Astrocyte (in vitro differentiated cells and primary cell): ENCODE results near the gene ADCY5. TPM values are rescaled to one million over a fixed set of nuclear protein-coding genes. Genes with fewer than 3 reads are reported as not detected.

Experiments used
- DNase-seq: peaks from one replicate; pipeline ENCODE4 v3.0.0-alpha.2; 2010; ENCODE audit warnings: low read depth
- FAIRE-seq: peaks from 2 replicates; lab custom pipeline; 2011; peaks lifted over from hg19 to GRCh38; lab: Jason Lieb, UNC
- H2AFZ ChIP-seq: 2 replicates; pipeline ENCODE4 v1.6.0; 2012; ENCODE audit warnings: low read depth, low read length, inconsistent platforms
- H3K27ac ChIP-seq: 2 replicates; pipeline ENCODE4 v1.5.1; 2011; ENCODE audit warnings: low read depth, low read length, inconsistent platforms
- H3K27me3 ChIP-seq: 2 replicates; pipeline ENCODE4 v1.6.0; 2011; ENCODE audit warnings: low read length, inconsistent platforms; ENCODE audit not compliant: insufficient read depth
- H3K36me3 ChIP-seq: 2 replicates; pipeline ENCODE4 v1.5.1; 2011; ENCODE audit warnings: low read length, inconsistent platforms; ENCODE audit not compliant: insufficient read depth
- H3K4me1 ChIP-seq: 2 replicates; pipeline ENCODE4 v1.5.1; 2011; ENCODE audit warnings: low read length, inconsistent platforms; ENCODE audit not compliant: insufficient read depth
- H3K4me2 ChIP-seq: 2 replicates; pipeline ENCODE4 v1.6.0; 2012; ENCODE audit warnings: low read length, inconsistent platforms
- H3K4me3 ChIP-seq: 2 replicates; pipeline ENCODE4 v1.5.1; 2011; ENCODE audit warnings: low read depth, mild to moderate bottlenecking, low read length, inconsistent platforms; ENCODE audit not compliant: insufficient read depth
- H3K79me2 ChIP-seq: 2 replicates; pipeline ENCODE4 v1.6.0; 2012; ENCODE audit warnings: mild to moderate bottlenecking, low read length, inconsistent platforms; ENCODE audit not compliant: insufficient read depth
- H3K9ac ChIP-seq: 2 replicates; pipeline ENCODE4 v1.6.0; 2012; ENCODE audit warnings: mild to moderate bottlenecking, low read length, inconsistent platforms
- H3K9me3 ChIP-seq: 2 replicates; pipeline ENCODE4 v1.5.1; 2012; ENCODE audit warnings: low read depth, mild to moderate bottlenecking, low read length, inconsistent platforms; ENCODE audit not compliant: insufficient read depth
- H4K20me1 ChIP-seq: 2 replicates; pipeline ENCODE4 v1.6.0; 2012; ENCODE audit warnings: low read length, inconsistent platforms; ENCODE audit not compliant: insufficient read depth
- H3K27ac Mint-ChIP-seq: one replicate; pipeline ENCODE4 v1.8.0; 2021; ENCODE audit warnings: mild to moderate bottlenecking, mixed read lengths; ENCODE audit not compliant: unreplicated experiment
- H3K27me3 Mint-ChIP-seq: one replicate; pipeline ENCODE4 v1.8.0; 2021; ENCODE audit warnings: low read depth, mixed read lengths; ENCODE audit not compliant: unreplicated experiment
- H3K36me3 Mint-ChIP-seq: one replicate; pipeline ENCODE4 v1.8.0; 2021; ENCODE audit warnings: low read depth, mixed read lengths; ENCODE audit not compliant: unreplicated experiment
- H3K4me1 Mint-ChIP-seq: one replicate; pipeline ENCODE4 v1.8.0; 2021; ENCODE audit warnings: low read depth, mixed read lengths; ENCODE audit not compliant: unreplicated experiment
- H3K4me3 Mint-ChIP-seq: one replicate; pipeline ENCODE4 v1.8.0; 2021; ENCODE audit warnings: mild to moderate bottlenecking, moderate library complexity, mixed read lengths; ENCODE audit not compliant: unreplicated experiment
- H3K9me3 Mint-ChIP-seq: one replicate; pipeline ENCODE4 v1.8.0; 2021; ENCODE audit warnings: mild to moderate bottlenecking, mixed read lengths; ENCODE audit not compliant: unreplicated experiment
- CTCF ChIP-seq: IDR thresholded peaks from 2 replicates; pipeline ENCODE4 v1.5.1; 2011; ENCODE audit warnings: low read depth, mild to moderate bottlenecking, inconsistent platforms, low read length, moderate library complexity; ENCODE audit not compliant: insufficient read depth
- EZH2 ChIP-seq: IDR thresholded peaks from 2 replicates; pipeline ENCODE4 v1.6.1; 2012; ENCODE audit warnings: mild to moderate bottlenecking, low read length, inconsistent platforms; ENCODE audit not compliant: insufficient read depth
- total RNA-seq: library from RNA; stranded (reverse); gene quantifications from 2 replicates; pipeline ENCODE4 v1.2.1, GENCODE V29; 2021

ADCY5 gene
- total RNA-seq, 1 donor from 2014 or later = 1.2 TPM

GRCh38 chr3:123341871-123342630 is 106.8 kb downstream of the ADCY5 start:
- DNase-seq (no peak), FAIRE-seq (no peak)
- H3K9me3 ChIP-seq = no peaks in the 10 kb centered on the region
- H3K4me3 Mint-ChIP-seq = no peak overlapping the region
- no peak overlapping the region for H2AFZ ChIP-seq
- no peak overlapping the region for H3K4me3 ChIP-seq
- no peak overlapping the region for H3K4me2 ChIP-seq
- no peaks in the 10 kb centered on the region for H3K79me2 ChIP-seq
- TF ChIP-seq EZH2 (no peak), CTCF (no peak)
- H3K27ac ChIP-seq = no peak overlapping the region
- no peaks in the 10 kb centered on the region for H3K36me3 ChIP-seq
- H3K27me3 ChIP-seq = peaks cover 48% of the 10 kb centered on the region
- no peak overlapping the region for H3K9ac ChIP-seq
- H3K27me3 Mint-ChIP-seq = peaks cover 32% of the 10 kb centered on the region
- peaks cover 18% of the 10 kb centered on the region for H3K4me1 ChIP-seq
- peaks cover 3% of the 10 kb centered on the region for H3K36me3 Mint-ChIP-seq
- H4K20me1 ChIP-seq = peaks cover 13% of the 10 kb centered on the region
- peaks cover 20% of the 10 kb centered on the region for H3K4me1 Mint-ChIP-seq
- H3K27ac Mint-ChIP-seq = no peak overlapping the region
- peaks cover 4% of the 10 kb centered on the region for H3K9me3 Mint-ChIP-seq

GRCh38 chr3:123340336-123340735 is 108.6 kb downstream of the ADCY5 start:
- Histone ChIP-seq H3K79me2 (no peaks in the 10 kb centered on the region), H3K36me3 (no peaks in the 10 kb centered on the region), H3K4me1 (peaks cover 18% of the 10 kb centered on the region), H2AFZ (no peak overlapping the region), H3K4me2 (no peak overlapping the region), H3K27ac (no peak overlapping the region), H3K9me3 (no peaks in the 10 kb centered on the region), H4K20me1 (peaks cover 13% of the 10 kb centered on the region), H3K9ac (no peak overlapping the region), H3K4me3 (no peak overlapping the region), H3K27me3 (peaks cover 32% of the 10 kb centered on the region)
- Mint-ChIP-seq H3K27me3 (peaks cover 37% of the 10 kb centered on the region), H3K36me3 (peaks cover 3% of the 10 kb centered on the region), H3K4me3 (no peak overlapping the region), H3K27ac (no peak overlapping the region), H3K4me1 (peaks cover 17% of the 10 kb centered on the region), H3K9me3 (peaks cover 4% of the 10 kb centered on the region)
- TF ChIP-seq CTCF = no peak
- TF ChIP-seq EZH2 = no peak
- FAIRE-seq (no peak), DNase-seq (no peak)

GRCh38 chr3:123339302-123339701 is 109.6 kb downstream of the ADCY5 start:
- no peaks in the 10 kb centered on the region for H3K36me3 ChIP-seq
- DNase-seq (no peak), FAIRE-seq (no peak)
- peaks cover 9% of the 10 kb centered on the region for H4K20me1 ChIP-seq
- peaks cover 10% of the 10 kb centered on the region for H3K4me1 ChIP-seq
- Mint-ChIP-seq H3K4me1 (peaks cover 7% of the 10 kb centered on the region), H3K9me3 (peaks cover 4% of the 10 kb centered on the region), H3K36me3 (peaks cover 3% of the 10 kb centered on the region), H3K4me3 (no peak overlapping the region), H3K27ac (no peak overlapping the region), H3K27me3 (peaks cover 40% of the 10 kb centered on the region)
- no peak overlapping the region for H3K4me2 ChIP-seq
- no peak overlapping the region for H2AFZ ChIP-seq
- H3K4me3 ChIP-seq = no peak overlapping the region
- H3K9ac ChIP-seq = no peak overlapping the region
- peaks cover 34% of the 10 kb centered on the region for H3K27me3 ChIP-seq
- H3K9me3 ChIP-seq = no peaks in the 10 kb centered on the region
- no peak overlapping the region for H3K27ac ChIP-seq
- no peaks in the 10 kb centered on the region for H3K79me2 ChIP-seq
- TF ChIP-seq EZH2 (no peak), CTCF (no peak)
